ENCODE data around the gene SSX4B. TPM values are rescaled to one million over a fixed set of nuclear protein-coding genes. Genes with fewer than 3 reads are reported as not detected.
"Not testable (repeated sequence)": the region's sequence is repeated elsewhere in the genome, so short reads cannot be mapped to it uniquely, and the experiment has no call there.

SSX4B gene
- total RNA-seq, 1 experiment from 2014 or later = not detected

- CTCF ChIA-PET = no interaction called here
- no TSS peak for BruUV-seq (replicated peaks)
These were observed 45.0 kb upstream of the SSX4B start for GRCh38 chrX:48456628-48457331.

GRCh38 chrX:48451708-48452107 lies 39.9 kb upstream of the SSX4B start:
- H3K27ac Mint-ChIP-seq (ENCODE audit: unreplicated experiment) = no peak overlapping the region
- CTCF ChIA-PET = no interaction called here

More at GRCh38 chrX:48456628-48457331, 45.0 kb upstream of the SSX4B start:
- no peak overlapping the region for H3K4me3 Mint-ChIP-seq (ENCODE audit: low read depth, unreplicated experiment)
- no peak for DNase-seq
- no peaks in the 10 kb centered on the region for H3K9me3 Mint-ChIP-seq (ENCODE audit: low read depth, unreplicated experiment)
- H3K27ac Mint-ChIP-seq (ENCODE audit: unreplicated experiment) = no peak overlapping the region
- no peaks in the 10 kb centered on the region for H3K36me3 Mint-ChIP-seq (ENCODE audit: insufficient read depth, unreplicated experiment)
- no peak for TF ChIP-seq CTCF (IDR thresholded peaks at IDR 0.05; ENCODE audit: unreplicated experiment)
- no peaks in the 10 kb centered on the region for H3K4me1 Mint-ChIP-seq (ENCODE audit: low read depth, unreplicated experiment)
- H3K27me3 Mint-ChIP-seq (ENCODE audit: unreplicated experiment) = peaks cover 9% of the 10 kb centered on the region
- intact Hi-C loops (cut with micrococcal nuclease; ENCODE audit: unreplicated experiment) = no loop called here

GRCh38 chrX:48450076-48450475 lies 38.3 kb upstream of the SSX4B start:
- TF ChIP-seq CTCF (IDR thresholded peaks at IDR 0.05; ENCODE audit: unreplicated experiment) = no peak
- DNase-seq = no peak
- Mint-ChIP-seq H3K4me1 (ENCODE audit: low read depth, unreplicated experiment) (no peaks in the 10 kb centered on the region), H3K9me3 (ENCODE audit: low read depth, unreplicated experiment) (no peaks in the 10 kb centered on the region), H3K36me3 (ENCODE audit: insufficient read depth, unreplicated experiment) (no peaks in the 10 kb centered on the region), H3K4me3 (ENCODE audit: low read depth, unreplicated experiment) (no peak overlapping the region), H3K27ac (ENCODE audit: unreplicated experiment) (no peak overlapping the region), H3K27me3 (ENCODE audit: unreplicated experiment) (no peaks in the 10 kb centered on the region)
- no TSS peak for BruUV-seq (replicated peaks)
- intact Hi-C loops (cut with micrococcal nuclease; ENCODE audit: unreplicated experiment) = no loop called here
- CTCF ChIA-PET = no interaction called here

More at GRCh38 chrX:48451708-48452107, 39.9 kb upstream of the SSX4B start:
- Mint-ChIP-seq H3K27me3 (ENCODE audit: unreplicated experiment) (no peaks in the 10 kb centered on the region), H3K9me3 (ENCODE audit: low read depth, unreplicated experiment) (no peaks in the 10 kb centered on the region), H3K4me3 (ENCODE audit: low read depth, unreplicated experiment) (no peak overlapping the region), H3K36me3 (ENCODE audit: insufficient read depth, unreplicated experiment) (no peaks in the 10 kb centered on the region), H3K4me1 (ENCODE audit: low read depth, unreplicated experiment) (no peaks in the 10 kb centered on the region)
- intact Hi-C loops (cut with micrococcal nuclease; ENCODE audit: unreplicated experiment) = no loop called here
- BruUV-seq (replicated peaks) = no TSS peak
- DNase-seq = no peak
- no peak for TF ChIP-seq CTCF (IDR thresholded peaks at IDR 0.05; ENCODE audit: unreplicated experiment)

GRCh38 chrX:48447201-48447600 lies 35.4 kb upstream of the SSX4B start:
- H3K9me3 Mint-ChIP-seq (ENCODE audit: low read depth, unreplicated experiment); H3K27ac Mint-ChIP-seq (ENCODE audit: unreplicated experiment); BruUV-seq (replicated peaks); H3K36me3 Mint-ChIP-seq (ENCODE audit: insufficient read depth, unreplicated experiment); intact Hi-C loops (cut with micrococcal nuclease; ENCODE audit: unreplicated experiment); H3K4me3 Mint-ChIP-seq (ENCODE audit: low read depth, unreplicated experiment); H3K27me3 Mint-ChIP-seq (ENCODE audit: unreplicated experiment); H3K4me1 Mint-ChIP-seq (ENCODE audit: low read depth, unreplicated experiment); DNase-seq; CTCF ChIA-PET: not testable (repeated sequence)

- DNase-seq = peak; percentile 42
- H3K36me3 Mint-ChIP-seq (ENCODE audit: insufficient read depth, unreplicated experiment); CTCF ChIA-PET; BruUV-seq (replicated peaks); H3K4me1 Mint-ChIP-seq (ENCODE audit: low read depth, unreplicated experiment); H3K27me3 Mint-ChIP-seq (ENCODE audit: unreplicated experiment); intact Hi-C loops (cut with micrococcal nuclease; ENCODE audit: unreplicated experiment); H3K27ac Mint-ChIP-seq (ENCODE audit: unreplicated experiment); H3K9me3 Mint-ChIP-seq (ENCODE audit: low read depth, unreplicated experiment): not testable (repeated sequence)
- peak overlapping the region; percentile 41 for H3K4me3 Mint-ChIP-seq (ENCODE audit: low read depth, unreplicated experiment)
These were observed 22.0 kb upstream of the SSX4B start for GRCh38 chrX:48433713-48434112.

- DNase-seq; BruUV-seq (replicated peaks); H3K36me3 Mint-ChIP-seq (ENCODE audit: insufficient read depth, unreplicated experiment); H3K27me3 Mint-ChIP-seq (ENCODE audit: unreplicated experiment); H3K4me1 Mint-ChIP-seq (ENCODE audit: low read depth, unreplicated experiment); H3K9me3 Mint-ChIP-seq (ENCODE audit: low read depth, unreplicated experiment); intact Hi-C loops (cut with micrococcal nuclease; ENCODE audit: unreplicated experiment); H3K27ac Mint-ChIP-seq (ENCODE audit: unreplicated experiment); H3K4me3 Mint-ChIP-seq (ENCODE audit: low read depth, unreplicated experiment); CTCF ChIA-PET: not testable (repeated sequence)
These were observed 18.4 kb upstream of the SSX4B start for GRCh38 chrX:48430166-48430565.

- intact Hi-C loops (cut with micrococcal nuclease; ENCODE audit: unreplicated experiment); H3K27ac Mint-ChIP-seq (ENCODE audit: unreplicated experiment); H3K36me3 Mint-ChIP-seq (ENCODE audit: insufficient read depth, unreplicated experiment); H3K27me3 Mint-ChIP-seq (ENCODE audit: unreplicated experiment); DNase-seq; CTCF ChIA-PET; H3K4me3 Mint-ChIP-seq (ENCODE audit: low read depth, unreplicated experiment); H3K4me1 Mint-ChIP-seq (ENCODE audit: low read depth, unreplicated experiment); H3K9me3 Mint-ChIP-seq (ENCODE audit: low read depth, unreplicated experiment); BruUV-seq (replicated peaks): not testable (repeated sequence)
These were observed 17.8 kb upstream of the SSX4B start for GRCh38 chrX:48429606-48430005.

All from Calu3 (cell line).